Mononuclear cell (primary cell): ENCODE measurements around the gene NUMA1. TPM values are rescaled to one million over a fixed set of nuclear protein-coding genes. Genes with fewer than 3 reads are reported as not detected.

Experiments
- H3K27me3 ChIP-seq: 2 replicates; pipeline ENCODE4 v1.6.0; 2011; ENCODE audit warnings: low read length, control low read depth; ENCODE audit not compliant: insufficient read depth
- H3K4me1 ChIP-seq: 2 replicates; pipeline ENCODE4 v1.5.1; 2011; ENCODE audit warnings: mild to moderate bottlenecking, low read length, control low read depth; ENCODE audit not compliant: insufficient read depth
- H3K4me3 ChIP-seq: 2 replicates; pipeline ENCODE4 v1.5.1; 2011; ENCODE audit warnings: mild to moderate bottlenecking, low read length, moderate library complexity
- H3K9me3 ChIP-seq: 2 replicates; pipeline ENCODE4 v1.5.1; 2011; ENCODE audit warnings: low read depth, mild to moderate bottlenecking, control low read depth, low read length
- total RNA-seq: library from RNA; depleted of rRNA; stranded (reverse); fragments of >200 nt; gene quantifications from one replicate; pipeline ENCODE4 v1.2.3, GENCODE V29; 2012

NUMA1 gene
- 125 TPM for total RNA-seq

- Histone ChIP-seq H3K4me3 (peak within 1 kb of the TSS; percentile 48), H3K9me3 (no peaks in the 10 kb centered on the region), H3K27me3 (no peaks in the 10 kb centered on the region), H3K4me1 (peaks cover 47% of the 10 kb centered on the region)
These were observed at the start of gene NUMA1, which contains the start of gene LRRC51 for GRCh38 chr11:72080326-72081183. Gene NUMA1 (minus strand): TSS chr11:72080542. CDS start chr11:72035943, 44,599 bp downstream. Gene LRRC51 (plus strand): TSS chr11:72080850. CDS start chr11:72089084, 8,234 bp downstream.

- no peak overlapping the region for H3K4me3 ChIP-seq
- no peaks in the 10 kb centered on the region for H3K27me3 ChIP-seq
- H3K9me3 ChIP-seq: no peaks in the 10 kb centered on the region
- H3K4me1 ChIP-seq: peaks cover 39% of the 10 kb centered on the region
These were observed 49.0 kb upstream of the NUMA1 start for GRCh38 chr11:72129381-72129780.

GRCh38 chr11:72127923-72128322 lies 47.6 kb upstream of the NUMA1 start:
- no peak overlapping the region for H3K4me3 ChIP-seq
- no peaks in the 10 kb centered on the region for H3K9me3 ChIP-seq
- H3K4me1 ChIP-seq: peaks cover 32% of the 10 kb centered on the region
- H3K27me3 ChIP-seq: no peaks in the 10 kb centered on the region

GRCh38 chr11:72125956-72126355 lies 45.6 kb upstream of the NUMA1 start:
- H3K4me3 ChIP-seq: no peak overlapping the region
- H3K27me3 ChIP-seq: no peaks in the 10 kb centered on the region
- no peaks in the 10 kb centered on the region for H3K9me3 ChIP-seq
- H3K4me1 ChIP-seq: peaks cover 16% of the 10 kb centered on the region

GRCh38 chr11:72124046-72124445 lies 43.7 kb upstream of the NUMA1 start:
- H3K4me3 ChIP-seq: no peak overlapping the region
- no peaks in the 10 kb centered on the region for H3K9me3 ChIP-seq
- no peaks in the 10 kb centered on the region for H3K27me3 ChIP-seq
- peaks cover 18% of the 10 kb centered on the region for H3K4me1 ChIP-seq

GRCh38 chr11:72123117-72123653 lies 42.8 kb upstream of the NUMA1 start:
- Histone ChIP-seq H3K4me3 (no peak overlapping the region), H3K4me1 (peaks cover 24% of the 10 kb centered on the region), H3K9me3 (no peaks in the 10 kb centered on the region)

GRCh38 chr11:72122607-72123006 lies 42.3 kb upstream of the NUMA1 start:
- H3K27me3 ChIP-seq: no peaks in the 10 kb centered on the region
- H3K4me1 ChIP-seq: peaks cover 24% of the 10 kb centered on the region
- H3K9me3 ChIP-seq: no peaks in the 10 kb centered on the region
- no peak overlapping the region for H3K4me3 ChIP-seq

More at GRCh38 chr11:72123117-72123653, 42.8 kb upstream of the NUMA1 start:
- no peaks in the 10 kb centered on the region for H3K27me3 ChIP-seq

GRCh38 chr11:72120930-72121329 lies 40.6 kb upstream of the NUMA1 start:
- Histone ChIP-seq H3K4me1 (peaks cover 32% of the 10 kb centered on the region), H3K27me3 (no peaks in the 10 kb centered on the region), H3K9me3 (no peaks in the 10 kb centered on the region), H3K4me3 (no peak overlapping the region)

GRCh38 chr11:72119198-72119597 lies 38.9 kb upstream of the NUMA1 start:
- Histone ChIP-seq H3K4me1 (peaks cover 26% of the 10 kb centered on the region), H3K9me3 (no peaks in the 10 kb centered on the region), H3K4me3 (no peak overlapping the region), H3K27me3 (no peaks in the 10 kb centered on the region)

- no peaks in the 10 kb centered on the region for H3K27me3 ChIP-seq
- no peak overlapping the region for H3K4me3 ChIP-seq
- H3K9me3 ChIP-seq: no peaks in the 10 kb centered on the region
- H3K4me1 ChIP-seq: peaks cover 41% of the 10 kb centered on the region
These were observed 35.8 kb upstream of the NUMA1 start for GRCh38 chr11:72116019-72116755.

- H3K4me1 ChIP-seq: peaks cover 41% of the 10 kb centered on the region
- no peaks in the 10 kb centered on the region for H3K9me3 ChIP-seq
- no peak overlapping the region for H3K4me3 ChIP-seq
- H3K27me3 ChIP-seq: no peaks in the 10 kb centered on the region
These were observed 34.2 kb upstream of the NUMA1 start for GRCh38 chr11:72114570-72114969.

- Histone ChIP-seq H3K4me3 (peak overlapping the region; percentile 61), H3K4me1 (peaks cover 30% of the 10 kb centered on the region), H3K27me3 (no peaks in the 10 kb centered on the region), H3K9me3 (no peaks in the 10 kb centered on the region)
These were observed 32.9 kb upstream of the NUMA1 start for GRCh38 chr11:72112978-72113808.

GRCh38 chr11:72112143-72112977 lies 32.0 kb upstream of the NUMA1 start, which contains the start of gene ANAPC15:
Gene ANAPC15 (minus strand): TSS chr11:72112695. CDS start chr11:72111276, 1,419 bp downstream.
- peak within 1 kb of the TSS; percentile 61 for H3K4me3 ChIP-seq
- H3K27me3 ChIP-seq: no peaks in the 10 kb centered on the region
- peaks cover 30% of the 10 kb centered on the region for H3K4me1 ChIP-seq
- no peaks in the 10 kb centered on the region for H3K9me3 ChIP-seq
